GM12878 (cell line): ENCODE results near the gene MGLL. TPM values are rescaled to one million over a fixed set of nuclear protein-coding genes. Genes with fewer than 3 reads are reported as not detected.

Experiments used
- ATAC-seq: fragments of 200-7000 bp; cut with Tn5 transposase; 3 replicates; pipeline ENCODE4 v1.9.1; 2020; ENCODE audit warnings: mild to moderate bottlenecking, moderate library complexity
- BruUV-seq: library from RNA; stranded (reverse); fragments of 400-500 nt; replicated peaks from 2 replicates; lab custom pipeline; 2021; lab: Mats Ljungman, UMichigan
- CTCF ChIA-PET: fragments of 300-600 bp; sonication (Branson Sonifier 250); formaldehyde crosslinking; extraction: SDS; loops from one replicate; lab custom pipeline; 2021; ENCODE audit warnings: inconsistent platforms; lab: Yijun Ruan, JAX
- POLR2A ChIA-PET: fragments of 350-600 bp; formaldehyde crosslinking; extraction: SDS; loops from one replicate; lab custom pipeline; 2021; ENCODE audit warnings: inconsistent platforms; lab: Charles Lee
- RAD21 ChIA-PET: fragments of 300-600 bp; sonication (Branson Sonifier 250); formaldehyde crosslinking; loops from one replicate; lab custom pipeline; 2023; ENCODE audit warnings: antibody characterized with exemption; ENCODE audit not compliant: unreplicated experiment; lab: Charles Lee
- SMC1A ChIA-PET: fragments of 300-600 bp; sonication (Branson Sonifier 250); formaldehyde crosslinking; loops from one replicate; lab custom pipeline; 2023; ENCODE audit not compliant: unreplicated experiment, uncharacterized antibody; lab: Charles Lee
- DNase-seq: peaks from one replicate; pipeline ENCODE4 v3.0.0-alpha.2; 2011; ENCODE audit warnings: low read depth, low spot score
- FAIRE-seq: peaks from 3 replicates; lab custom pipeline; 2011; peaks lifted over from hg19 to GRCh38; lab: Jason Lieb, UNC
- H2AFZ ChIP-seq: 2 replicates; pipeline ENCODE4 v1.6.0; 2011; ENCODE audit warnings: low read depth, low read length, control low read depth; ENCODE audit not compliant: control insufficient read depth
- H3K27ac ChIP-seq: 2 replicates; pipeline ENCODE4 v1.5.1; 2011; ENCODE audit warnings: control low read depth; ENCODE audit not compliant: control insufficient read depth, insufficient read depth
- H3K27me3 ChIP-seq, 2 experiments: replicated peaks in 1 of 2; 2 replicates each; pipeline versions ENCODE4 v1.6.0 to v1.6.1; 2011; ENCODE audit warnings: low read length in 1 of 2; ENCODE audit not compliant: control insufficient read depth in 2 of 2, insufficient read depth in 2 of 2
- H3K36me3 ChIP-seq, 2 experiments: 2 replicates each; pipeline ENCODE4 v1.5.1; 2011; ENCODE audit warnings: low read length in 1 of 2; ENCODE audit not compliant: control insufficient read depth in 2 of 2, insufficient read depth in 2 of 2
- H3K4me1 ChIP-seq: 2 replicates; pipeline ENCODE4 v1.6.1; 2011; ENCODE audit warnings: mild to moderate bottlenecking, low read length, moderate library complexity, mixed read lengths; ENCODE audit not compliant: control insufficient read depth, insufficient read depth
- H3K4me2 ChIP-seq: 2 replicates; pipeline ENCODE4 v1.6.0; 2011; ENCODE audit warnings: control low read depth; ENCODE audit not compliant: control insufficient read depth, insufficient read depth
- H3K4me3 ChIP-seq: fragments of 200-600 bp; sonication (generic); 2 replicates; pipeline ENCODE4 v1.5.1; 2016
- H3K79me2 ChIP-seq: 2 replicates; pipeline ENCODE4 v1.6.0; 2011; ENCODE audit warnings: low read length; ENCODE audit not compliant: control insufficient read depth, insufficient read depth
- H3K9ac ChIP-seq: 2 replicates; pipeline ENCODE4 v1.8.0; 2011; ENCODE audit warnings: low read length, control low read depth, mixed read lengths; ENCODE audit not compliant: control insufficient read depth, insufficient read depth
- H3K9me3 ChIP-seq: replicated peaks from 3 replicates; pipeline ENCODE4 v1.5.1; 2011; ENCODE audit warnings: mild to moderate bottlenecking, low read length; ENCODE audit not compliant: control insufficient read depth, insufficient read depth
- H4K20me1 ChIP-seq: 2 replicates; pipeline ENCODE4 v1.6.0; 2011; ENCODE audit not compliant: control insufficient read depth, insufficient read depth
- ASH2L ChIP-seq: fragments of 300-600, 200-600 bp; sonication (generic); IDR thresholded peaks from 2 replicates; pipeline ENCODE4 v1.6.1; 2017; ENCODE audit warnings: low read depth, mild to moderate bottlenecking, borderline replicate concordance
- GATAD2B ChIP-seq: fragments of 450-650 bp; conservative IDR thresholded peaks from 2 replicates; pipeline ENCODE4 v1.6.1; 2017; ENCODE audit warnings: low read depth, mild to moderate bottlenecking, moderate library complexity
- MTA2 ChIP-seq: fragments of 450-650 bp; IDR thresholded peaks from 2 replicates; pipeline ENCODE4 v1.6.1; 2016; ENCODE audit warnings: low read depth, mild to moderate bottlenecking, moderate library complexity
- MYB ChIP-seq: fragments of 150-350 bp; IDR thresholded peaks from 2 replicates; pipeline ENCODE4 v1.6.1; 2014; ENCODE audit warnings: mild to moderate bottlenecking, low read depth, low read length, borderline replicate concordance
- NR2F1 ChIP-seq: fragments of 450-650 bp; conservative IDR thresholded peaks from 2 replicates; pipeline ENCODE4 v1.6.1; 2017; ENCODE audit warnings: mild to moderate bottlenecking
- RFX5 ChIP-seq: IDR thresholded peaks from 2 replicates; pipeline ENCODE4 v1.6.1; 2011; ENCODE audit warnings: low read depth, low read length, improper control_type of control experiment
- SMAD1 ChIP-seq: fragments of 450-650 bp; IDR thresholded peaks from 2 replicates; pipeline ENCODE4 v1.6.1; 2018; ENCODE audit warnings: mild to moderate bottlenecking, low read depth; ENCODE audit not compliant: partially characterized antibody
- SMC3 ChIP-seq: IDR thresholded peaks from 2 replicates; pipeline ENCODE4 v1.6.1; 2011; ENCODE audit warnings: low read length, improper control_type of control experiment, borderline replicate concordance
- SREBF1 ChIP-seq: IDR thresholded peaks from 2 replicates; pipeline ENCODE4 v1.6.1; 2012; ENCODE audit warnings: mild to moderate bottlenecking, low read length
- STAT3 ChIP-seq: IDR thresholded peaks from 2 replicates; pipeline ENCODE4 v1.6.1; 2011; ENCODE audit warnings: low read depth, low read length, improper control_type of control experiment
- YBX1 ChIP-seq: fragments of 450-650 bp; IDR thresholded peaks from 2 replicates; pipeline ENCODE4 v1.6.1; 2016; ENCODE audit warnings: antibody characterized with exemption
- ZBTB40 ChIP-seq: fragments of 450-650 bp; IDR thresholded peaks from 2 replicates; pipeline ENCODE4 v1.6.1; 2016; ENCODE audit warnings: mild to moderate bottlenecking, moderate library complexity, borderline replicate concordance
- ZNF592 ChIP-seq: fragments of 450-650 bp; IDR thresholded peaks from 2 replicates; pipeline ENCODE4 v1.6.1; 2017; ENCODE audit warnings: mild to moderate bottlenecking, moderate library complexity
- WGBS: methylation state at CpG from one replicate; pipeline ENCODE4 v1.1.6; 2016; ENCODE audit warnings: low lambda C conversion rate; ENCODE audit not compliant: insufficient replicate concordance, insufficient coverage; ENCODE audit errors: missing lambda C conversion rate; 5-methylcytosine and 5-hydroxymethylcytosine counted together
- in situ Hi-C: fragments of 300-500 bp; cut with MboI; formaldehyde crosslinking; loops from 9 replicates; pipeline ENCODE4 v1.14.3; 2018; ENCODE audit warnings: mixed read lengths
- intact Hi-C: fragments of 100-400 bp; cut with micrococcal nuclease; formaldehyde crosslinking; loops from one replicate; pipeline ENCODE4 v1.14.2; 2022; ENCODE audit not compliant: unreplicated experiment
- polyA plus RNA-seq, 11 experiments: library from polyadenylated mRNA; depleted of rRNA in 4 of 11; unstranded in 6 of 11; stranded (reverse) in 5 of 11; fragments of >200 nt; fragmentation: Nextera tagmentation in 4 of 11; fragmentation: Illumina TruSeq in 1 of 11; extraction: Ambion mirVana in 4 of 11; extraction: Trizol in 1 of 11; gene quantifications; 1 replicate in 1 of 11; 2 replicates in 10 of 11; pipeline versions ENCODE4 v1.2.1 to v1.2.3, GENCODE V29; 2011 to 2016; ENCODE audit warnings: inconsistent platforms in 2 of 11, missing spikeins in 2 of 11, low read depth in 1 of 11
- total RNA-seq, 4 experiments: library from RNA; depleted of rRNA in 3 of 4; stranded (reverse); fragments of >200 nt in 3 of 4; fragmentation: Illumina TruSeq in 1 of 4; extraction: Trizol in 1 of 4; gene quantifications; 2 replicates each; pipeline versions ENCODE4 v1.2.1 to v1.2.3, GENCODE V29; 2013 to 2021
- TF ChIP-seq, protein P1 (sequence below): IDR thresholded peaks from 2 replicates; pipeline ENCODE4 v1.6.1; 2011; ENCODE audit warnings: low read depth, mild to moderate bottlenecking, low read length, moderate library complexity, borderline replicate concordance; ENCODE audit errors: extremely low read depth

Gene MGLL
- total and polyA plus RNA-seq, 10 of the 15 experiments (the other 5 are each of a cell fraction or from before 2014, with no cell fraction given): 44.9 to 177 (median 72.9) TPM

DNA sequence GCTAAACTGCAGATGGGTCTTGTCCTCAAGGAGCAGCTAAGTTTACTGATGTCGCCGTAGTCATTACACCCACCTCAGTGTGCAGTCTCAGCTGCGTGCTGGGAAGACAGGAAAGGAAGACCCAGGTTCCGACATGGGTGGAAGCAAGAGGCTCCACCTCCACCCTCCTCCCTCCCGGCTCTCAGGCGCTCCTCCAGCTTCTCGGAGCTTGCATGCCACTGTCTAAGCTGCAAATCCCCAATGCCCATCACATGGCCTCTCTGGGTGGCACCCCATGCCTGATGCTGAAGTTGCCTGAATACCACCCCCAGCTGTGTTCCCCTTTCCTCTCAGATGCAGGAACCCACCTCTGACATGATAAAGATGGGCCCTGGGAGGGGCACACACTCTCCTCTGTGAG, 58.5 kb downstream of the MGLL start (continued):
- TF ChIP-seq, protein P1, sequence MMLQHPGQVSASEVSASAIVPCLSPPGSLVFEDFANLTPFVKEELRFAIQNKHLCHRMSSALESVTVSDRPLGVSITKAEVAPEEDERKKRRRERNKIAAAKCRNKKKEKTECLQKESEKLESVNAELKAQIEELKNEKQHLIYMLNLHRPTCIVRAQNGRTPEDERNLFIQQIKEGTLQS: no peak

GRCh38 chr3:127763337-127763736, 59.0 kb downstream of the MGLL start:
- no peak for DNase-seq
- Histone ChIP-seq H4K20me1 (no peaks in the 10 kb centered on the region), H3K4me2 (peak overlapping the region; percentile 90), H3K4me1 (peaks cover 68% of the 10 kb centered on the region), H3K9ac (no peak overlapping the region), H3K27ac (peak overlapping the region; percentile 96), H2AFZ (no peak overlapping the region), H3K4me3 (no peak overlapping the region), H3K79me2 (peaks cover 75% of the 10 kb centered on the region), H3K27me3 (no peaks in the 10 kb centered on the region), H3K9me3 (no peaks in the 10 kb centered on the region; the same call in 2 of the 3 replicates), H3K36me3 (peaks cover 4 to 15% of the 10 kb centered on the region in 2 experiments; a peak in 2 of 4 replicates)
- ChIA-PET CTCF (interaction anchor here (0.7 to 3.5 kb wide), 6 partner anchors 9 to 67 kb away, joined by 4 to 19 read pairs (median 6); partner anchors contain the start of gene MGLL), SMC1A (interaction anchor here (0.9 to 12.3 kb wide), 10 partner anchors 11 to 74 kb away, joined by 3 to 205 read pairs (median 16); partner anchors contain the start of gene MGLL), POLR2A (interaction anchor here (0.9 to 8.8 kb wide), 5 partner anchors 11 to 58 kb away, joined by 3 to 116 read pairs (median 3); partner anchors contain the start of gene MGLL), RAD21 (interaction anchor here (0.6 to 10.7 kb wide), 8 partner anchors 11 to 191 kb away, joined by 3 to 149 read pairs (median 6); partner anchors contain the start of gene MGLL)
- ATAC-seq: no peak
- WGBS: 66% methylated on average over 8 of the region's 8 CpGs
- intact Hi-C loops (no loop called here), in situ Hi-C loops (no loop called here)
- no peak for FAIRE-seq
- BruUV-seq: no TSS peak
- TF ChIP-seq YBX1: no peak
- TF ChIP-seq RFX5: no peak
- no peak for TF ChIP-seq SREBF1
- no peak for TF ChIP-seq GATAD2B
- no peak for TF ChIP-seq MTA2
- no peak for TF ChIP-seq STAT3
- no peak for TF ChIP-seq ZBTB40
- no peak for TF ChIP-seq ZNF592
- TF ChIP-seq SMC3: no peak
- TF ChIP-seq ASH2L: no peak
- no peak for TF ChIP-seq SMAD1
- TF ChIP-seq MYB: no peak
- no peak for TF ChIP-seq NR2F1
